ENCODE results near the gene TCF7L1. TPM values are rescaled to one million over a fixed set of nuclear protein-coding genes. Genes with fewer than 3 reads are reported as not detected.

TCF7L1 gene
- polyA plus RNA-seq, 1 experiment, result 3.2 TPM

- ChIA-PET POLR2A (no interaction called here), CTCF (interaction anchor here (0.7 to 1.3 kb wide), 5 partner anchors 13 to 89 kb away, joined by 3 read pairs; partner anchors contain the start of gene TCF7L1)
- DNase-seq (ENCODE audit: low read depth), result no peak
- Histone ChIP-seq H3K36me3 (ENCODE audit: control insufficient read depth, insufficient read depth, low read length) (no peaks in the 10 kb centered on the region), H3K27me3 (ENCODE audit: control insufficient read depth, insufficient read depth, low read length) (no peaks in the 10 kb centered on the region), H3K4me3 (ENCODE audit: low read depth, low read length) (no peak overlapping the region)
- TF ChIP-seq CTCF (IDR thresholded peaks at IDR 0.05; ENCODE audit: insufficient read depth, low read depth, low read length), result no peak
Measured at GRCh38 chr2:85156153-85156552, 23.0 kb downstream of the TCF7L1 start.

GRCh38 chr2:85156619-85157018 is 23.4 kb downstream of the TCF7L1 start:
- no peak overlapping the region for H3K4me3 ChIP-seq (ENCODE audit: low read depth, low read length)
- POLR2A ChIA-PET, result no interaction called here
- H3K36me3 ChIP-seq (ENCODE audit: control insufficient read depth, insufficient read depth, low read length), result no peaks in the 10 kb centered on the region
- TF ChIP-seq CTCF (IDR thresholded peaks at IDR 0.05; ENCODE audit: insufficient read depth, low read depth, low read length), result no peak
- no peaks in the 10 kb centered on the region for H3K27me3 ChIP-seq (ENCODE audit: control insufficient read depth, insufficient read depth, low read length)
- CTCF ChIA-PET, result interaction anchor here (0.7 to 1.3 kb wide), 3 partner anchors 19 to 24 kb away, joined by 3 read pairs; partner anchors contain the start of gene TCF7L1
- DNase-seq (ENCODE audit: low read depth), result no peak

- Histone ChIP-seq H3K36me3 (ENCODE audit: control insufficient read depth, insufficient read depth, low read length) (no peaks in the 10 kb centered on the region), H3K4me3 (ENCODE audit: low read depth, low read length) (no peak overlapping the region), H3K27me3 (ENCODE audit: control insufficient read depth, insufficient read depth, low read length) (no peaks in the 10 kb centered on the region)
- ChIA-PET CTCF (interaction anchor here (1.3 kb wide), 1 partner anchor 128 kb away, joined by 4 read pairs; no protein-coding TSS in a partner anchor), POLR2A (no interaction called here)
- DNase-seq (ENCODE audit: low read depth), result no peak
- no peak for TF ChIP-seq CTCF (IDR thresholded peaks at IDR 0.05; ENCODE audit: insufficient read depth, low read depth, low read length)
Measured at GRCh38 chr2:85157345-85157744, 24.2 kb downstream of the TCF7L1 start.

- H3K36me3 ChIP-seq (ENCODE audit: control insufficient read depth, insufficient read depth, low read length), result no peaks in the 10 kb centered on the region
- H3K4me3 ChIP-seq (ENCODE audit: low read depth, low read length), result no peak overlapping the region
- H3K27me3 ChIP-seq (ENCODE audit: control insufficient read depth, insufficient read depth, low read length), result no peaks in the 10 kb centered on the region
- TF ChIP-seq CTCF (IDR thresholded peaks at IDR 0.05; ENCODE audit: insufficient read depth, low read depth, low read length), result no peak
- no peak for DNase-seq (ENCODE audit: low read depth)
- ChIA-PET POLR2A (no interaction called here), CTCF (interaction anchor here (1.3 kb wide), 1 partner anchor 126 kb away, joined by 4 read pairs; no protein-coding TSS in a partner anchor)
Measured at GRCh38 chr2:85158559-85159273, 25.5 kb downstream of the TCF7L1 start.

GRCh38 chr2:85159589-85159988 is 26.4 kb downstream of the TCF7L1 start:
- no peak for DNase-seq (ENCODE audit: low read depth)
- no peaks in the 10 kb centered on the region for H3K27me3 ChIP-seq (ENCODE audit: control insufficient read depth, insufficient read depth, low read length)
- H3K4me3 ChIP-seq (ENCODE audit: low read depth, low read length), result no peak overlapping the region
- TF ChIP-seq CTCF (IDR thresholded peaks at IDR 0.05; ENCODE audit: insufficient read depth, low read depth, low read length), result no peak
- H3K36me3 ChIP-seq (ENCODE audit: control insufficient read depth, insufficient read depth, low read length), result no peaks in the 10 kb centered on the region
- ChIA-PET CTCF (no interaction called here), POLR2A (no interaction called here)
